SK-N-DZ (cell line): ENCODE results near the gene SCN11A.

Experiments
- small RNA-seq, 2 experiments: library from RNA; depleted of rRNA; stranded (forward); fragments of <200 nt; gene quantifications; one replicate each; pipeline ENCODE3, GENCODE V24; 2014

SCN11A gene

Small RNA genes lying within 50 kb of the gene (small RNA-seq; reads per million reads assigned to genes)
- 0 reads per million in 2 experiments for gene RNU6-1227P
